H9 (cell line): Measurements from ENCODE around the gene TRIL. TPM values are rescaled to one million over a fixed set of nuclear protein-coding genes. Genes with fewer than 3 reads are reported as not detected.

ENCODE experiments used
- DNase-seq: peaks from one replicate; pipeline ENCODE4 v3.0.0-alpha.2; 2017
- H2AFZ ChIP-seq: one replicate; pipeline ENCODE4 v1.6.1; 2013; ENCODE audit warnings: mild to moderate bottlenecking, low read length, control low read depth, moderate library complexity
- H2AK5ac ChIP-seq: 2 replicates; pipeline ENCODE4 v1.6.1; 2013; ENCODE audit warnings: low read length, control low read depth, mixed read lengths; ENCODE audit not compliant: insufficient read length
- H2BK120ac ChIP-seq: one replicate; pipeline ENCODE4 v1.6.1; 2013; ENCODE audit warnings: low read depth, mild to moderate bottlenecking, low read length, control low read depth, inconsistent platforms; ENCODE audit not compliant: poor library complexity, severe bottlenecking
- H2BK12ac ChIP-seq: 2 replicates; pipeline ENCODE4 v1.6.1; 2013; ENCODE audit warnings: low read length, control low read depth, mixed read lengths, low read depth; ENCODE audit not compliant: insufficient read length
- H2BK15ac ChIP-seq: 2 replicates; pipeline ENCODE4 v1.6.1; 2013; ENCODE audit warnings: low read depth, low read length, control low read depth
- H2BK20ac ChIP-seq: one replicate; pipeline ENCODE4 v1.6.1; 2013; ENCODE audit warnings: low read depth, mild to moderate bottlenecking, low read length, control low read depth, inconsistent platforms; ENCODE audit not compliant: poor library complexity, severe bottlenecking
- H2BK5ac ChIP-seq: 2 replicates; pipeline ENCODE4 v1.6.1; 2013; ENCODE audit warnings: low read length, control low read depth, mixed read lengths; ENCODE audit not compliant: insufficient read length
- H3K14ac ChIP-seq: 2 replicates; pipeline ENCODE4 v1.6.1; 2013; ENCODE audit warnings: low read length, control low read depth; ENCODE audit not compliant: insufficient read depth
- H3K18ac ChIP-seq: 2 replicates; pipeline ENCODE4 v1.6.1; 2013; ENCODE audit warnings: low read depth, mild to moderate bottlenecking, mixed read lengths, low read length, control low read depth; ENCODE audit not compliant: insufficient read length
- H3K23ac ChIP-seq: 2 replicates; pipeline ENCODE4 v1.6.1; 2013; ENCODE audit warnings: low read length, control low read depth, mixed read lengths, low read depth; ENCODE audit not compliant: insufficient read length
- H3K23me2 ChIP-seq: 2 replicates; pipeline ENCODE4 v1.6.1; 2013; ENCODE audit warnings: low read depth, mild to moderate bottlenecking, mixed read lengths, low read length, control low read depth; ENCODE audit not compliant: insufficient read length, poor library complexity, severe bottlenecking
- H3K27ac ChIP-seq: 2 replicates; pipeline ENCODE4 v1.5.1; 2013; ENCODE audit warnings: low read length, control low read depth, mixed read lengths, low read depth; ENCODE audit not compliant: insufficient read length
- H3K27me3 ChIP-seq: 2 replicates; pipeline ENCODE4 v1.6.1; 2013; ENCODE audit warnings: low read length, control low read depth, inconsistent platforms; ENCODE audit not compliant: insufficient read depth
- H3K4ac ChIP-seq: 2 replicates; pipeline ENCODE4 v1.6.1; 2013; ENCODE audit warnings: low read depth, mild to moderate bottlenecking, control low read depth, inconsistent platforms, low read length, moderate library complexity
- H3K4me1 ChIP-seq: 2 replicates; pipeline ENCODE4 v1.6.1; 2013; ENCODE audit warnings: low read length, control low read depth, inconsistent platforms; ENCODE audit not compliant: insufficient read depth
- H3K4me2 ChIP-seq: 2 replicates; pipeline ENCODE4 v1.6.1; 2013; ENCODE audit warnings: low read length, control low read depth, mixed read lengths; ENCODE audit not compliant: insufficient read length, insufficient read depth
- H3K56ac ChIP-seq: 2 replicates; pipeline ENCODE4 v1.6.1; 2013; ENCODE audit warnings: low read depth, mild to moderate bottlenecking, mixed read lengths, low read length, control low read depth; ENCODE audit not compliant: insufficient read length
- H3K79me1 ChIP-seq: 2 replicates; pipeline ENCODE4 v1.6.1; 2013; ENCODE audit warnings: low read depth, mild to moderate bottlenecking, moderate library complexity, low read length, control low read depth, inconsistent platforms; ENCODE audit not compliant: insufficient read depth, poor library complexity, severe bottlenecking
- H3K79me2 ChIP-seq: 2 replicates; pipeline ENCODE4 v1.6.1; 2013; ENCODE audit warnings: low read length, control low read depth, inconsistent platforms; ENCODE audit not compliant: insufficient read depth
- H3K9ac ChIP-seq: 2 replicates; pipeline ENCODE4 v1.6.1; 2013; ENCODE audit warnings: low read length, control low read depth, mixed read lengths; ENCODE audit not compliant: insufficient read length; ENCODE audit errors: extremely low read depth
- H3K9me3 ChIP-seq: one replicate; pipeline ENCODE4 v1.6.1; 2013; ENCODE audit warnings: low read depth, low read length, inconsistent platforms; ENCODE audit not compliant: control insufficient read depth
- H3T11ph ChIP-seq: one replicate; pipeline ENCODE4 v1.6.1; 2013; ENCODE audit warnings: mild to moderate bottlenecking, low read length, control low read depth, inconsistent platforms
- H4K20me1 ChIP-seq: one replicate; pipeline ENCODE4 v1.6.1; 2013; ENCODE audit not compliant: control insufficient read depth, insufficient read length, insufficient read depth
- H4K5ac ChIP-seq: 2 replicates; pipeline ENCODE4 v1.6.1; 2013; ENCODE audit warnings: low read depth, mild to moderate bottlenecking, mixed read lengths, low read length, control low read depth; ENCODE audit not compliant: insufficient read length
- H4K8ac ChIP-seq: replicated peaks from 2 replicates; pipeline ENCODE4 v1.6.1; 2013; ENCODE audit warnings: low read length, control low read depth, mixed read lengths, low read depth; ENCODE audit not compliant: insufficient read length
- H4K91ac ChIP-seq: 2 replicates; pipeline ENCODE4 v1.6.1; 2013; ENCODE audit warnings: low read depth, mild to moderate bottlenecking, moderate library complexity, mixed read lengths, low read length, control low read depth; ENCODE audit not compliant: insufficient read length
- H3K27ac Mint-ChIP-seq, 3 experiments: 2 replicates in 2 of 3; 3 replicates in 1 of 3; pipeline ENCODE4 v1.8.0; 2020 to 2021; ENCODE audit warnings: mixed read lengths in 3 of 3, mild to moderate bottlenecking in 1 of 3, moderate library complexity in 1 of 3
- H3K27me3 Mint-ChIP-seq: 2 replicates; pipeline ENCODE4 v1.8.0; 2021; ENCODE audit warnings: low read depth, mild to moderate bottlenecking, moderate library complexity, mixed read lengths
- H3K36me3 Mint-ChIP-seq, 3 experiments: 2 replicates in 2 of 3; 3 replicates in 1 of 3; pipeline ENCODE4 v1.8.0; 2020 to 2021; ENCODE audit warnings: low read depth in 3 of 3, mixed read lengths in 3 of 3; ENCODE audit not compliant: insufficient read depth in 1 of 3
- H3K4me1 Mint-ChIP-seq, 2 experiments: 2 replicates each; pipeline ENCODE4 v1.8.0; 2020; ENCODE audit warnings: mixed read lengths in 2 of 2
- H3K4me3 Mint-ChIP-seq, 2 experiments: 2 replicates in 1 of 2; 3 replicates in 1 of 2; pipeline ENCODE4 v1.8.0; 2020 to 2021; ENCODE audit warnings: mild to moderate bottlenecking in 2 of 2, mixed read lengths in 2 of 2, moderate library complexity in 1 of 2
- H3K9me3 Mint-ChIP-seq, 2 experiments: 2 replicates in 1 of 2; 3 replicates in 1 of 2; pipeline ENCODE4 v1.8.0; 2020; ENCODE audit warnings: mild to moderate bottlenecking in 2 of 2, mixed read lengths in 2 of 2, moderate library complexity in 1 of 2
- CTCF ChIP-seq: fragments of 200-600 bp; sonication (generic); conservative IDR thresholded peaks from 3 replicates; pipeline ENCODE4 v1.8.0; 2021; ENCODE audit warnings: antibody characterized with exemption, mild to moderate bottlenecking
- whole genome bisulfite sequencing: extraction: QIAGEN DNeasy Blood & Tissue Kit; methylation state at CpG from one replicate; pipeline ENCODE4 v1.1.7; 2013; ENCODE audit warnings: missing lambda C conversion rate, low lambda C conversion rate, mixed read lengths; ENCODE audit not compliant: insufficient read length; ENCODE audit errors: extremely low coverage; 5-methylcytosine and 5-hydroxymethylcytosine counted together
- total RNA-seq: library from RNA; stranded (reverse); gene quantifications from 2 replicates; pipeline ENCODE4 v1.2.1, GENCODE V29; 2021

The TRIL gene
- total RNA-seq, 1 experiment from 2014 or later: 3.1 TPM

- H3K4me1 ChIP-seq: peaks cover 2% of the 10 kb centered on the region; the same call in 1 of the 2 replicates
- peaks cover 20 to 24% of the 10 kb centered on the region in 2 experiments for H3K4me1 Mint-ChIP-seq
- peaks cover 11% of the 10 kb centered on the region; the same call in 1 of the 2 replicates for H3K27me3 ChIP-seq
- H3K14ac ChIP-seq: no peak overlapping the region
- no peak overlapping the region for H4K91ac ChIP-seq
- H3K27ac Mint-ChIP-seq: peak overlapping the region in 1 of 3 experiments; percentile 32; a peak in 1 of 7 replicates
- H3K27me3 Mint-ChIP-seq: peaks cover 49% of the 10 kb centered on the region
- no peak overlapping the region for H3K9ac ChIP-seq
- H2BK20ac ChIP-seq: no peak overlapping the region
- no peak overlapping the region for H3K56ac ChIP-seq
- no peaks in the 10 kb centered on the region for H3K79me1 ChIP-seq
- no peak overlapping the region for H4K5ac ChIP-seq
- no peak overlapping the region for H2BK5ac ChIP-seq
- no CpG with 5 or more reads among the region's 22 CpGs for WGBS
- peaks cover 0 to 7% of the 10 kb centered on the region in 2 experiments; a peak in 1 of 5 replicates for H3K9me3 Mint-ChIP-seq
- H2AK5ac ChIP-seq: no peak overlapping the region
- no peak overlapping the region for H3T11ph ChIP-seq
- H3K27ac ChIP-seq: no peak overlapping the region
- H4K20me1 ChIP-seq: no peaks in the 10 kb centered on the region
- no peak overlapping the region for H2BK12ac ChIP-seq
- no peaks in the 10 kb centered on the region for H3K79me2 ChIP-seq
- peaks cover 0 to 6% (median 2%) of the 10 kb centered on the region in 3 experiments; a peak in 4 of 7 replicates for H3K36me3 Mint-ChIP-seq
- H3K23ac ChIP-seq: no peak overlapping the region
- DNase-seq: peak; percentile 34
- H3K4me2 ChIP-seq: no peak overlapping the region
- no peaks in the 10 kb centered on the region for H3K9me3 ChIP-seq
- H3K4me3 Mint-ChIP-seq: peak overlapping the region in 1 of 2 experiments; percentile 24; a peak in 1 of 5 replicates
- peaks cover 35% of the 10 kb centered on the region for H3K23me2 ChIP-seq
- H4K8ac ChIP-seq: no peak overlapping the region
- H2BK120ac ChIP-seq: no peak overlapping the region
- TF ChIP-seq CTCF: no peak
- H2BK15ac ChIP-seq: no peak overlapping the region
- H2AFZ ChIP-seq: no peak overlapping the region
- no peak overlapping the region for H3K18ac ChIP-seq
- no peak overlapping the region for H3K4ac ChIP-seq
These were observed 2.8 kb downstream of the TRIL start for GRCh38 chr7:28955356-28955717.
